Measurements from ENCODE around the gene LRRC4C.
"Not testable (repeated sequence)": the region's sequence is repeated elsewhere in the genome, so short reads cannot be mapped to it uniquely, and the experiment has no call there.

The LRRC4C gene

GRCh38 chr11:41003339-41004282, 455.8 kb downstream of the LRRC4C start:
- DNase-seq = no peak

DNA sequence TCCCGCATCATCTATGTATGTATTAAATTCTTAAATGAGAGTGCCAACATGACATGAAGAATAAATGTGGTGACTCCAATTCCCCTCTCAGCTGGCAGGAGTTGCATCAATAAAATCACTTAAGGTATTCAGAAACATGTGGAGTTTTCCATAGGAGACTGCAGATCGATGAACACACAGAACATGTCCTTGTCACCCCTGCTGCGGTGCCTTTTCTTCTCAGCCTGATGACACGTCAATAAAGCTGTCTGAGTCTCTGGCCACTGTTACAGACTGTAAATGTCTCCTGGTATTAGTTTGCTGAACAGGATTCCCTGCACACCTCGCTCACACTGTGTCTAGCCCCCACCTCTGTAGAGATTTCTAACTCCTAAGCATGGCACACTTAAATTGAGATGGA, 460.5 kb downstream of the LRRC4C start:
- no peak for DNase-seq

DNA sequence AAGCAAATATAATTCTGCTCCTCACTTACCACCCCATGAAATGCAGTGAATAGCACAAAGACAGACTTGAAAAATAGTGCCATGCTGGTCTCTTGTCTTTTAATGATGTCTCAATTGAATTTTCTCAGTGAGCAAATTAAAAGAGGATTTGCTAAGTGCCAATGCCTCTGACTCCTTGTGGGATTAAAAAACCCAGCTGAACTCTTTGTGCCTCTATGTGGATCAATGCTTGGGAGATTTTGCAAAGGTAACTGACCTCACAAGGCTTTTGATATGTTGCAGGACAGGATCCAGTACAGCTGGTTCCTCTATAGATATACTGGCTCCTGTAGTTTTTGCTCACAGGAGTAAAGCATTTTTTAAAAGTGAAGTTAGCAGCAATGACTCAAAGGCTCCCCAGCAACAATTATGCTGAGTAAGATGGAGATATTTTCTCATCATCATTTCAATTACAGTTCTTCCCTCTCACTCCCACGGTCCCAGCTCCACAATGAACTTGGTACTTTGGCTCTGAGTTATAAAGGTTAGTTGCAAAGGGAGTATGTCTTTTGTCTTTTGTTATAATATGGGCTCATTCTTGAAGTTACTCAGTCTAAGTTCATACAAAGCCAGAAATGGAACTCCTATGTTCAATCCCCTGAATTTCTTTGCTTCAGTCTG, 471.5 kb downstream of the LRRC4C start:
- DNase-seq = no peak

- DNase-seq = no peak
These were observed 473.1 kb downstream of the LRRC4C start for GRCh38 chr11:40986320-40986719.

- no peak for DNase-seq
These were observed 484.4 kb downstream of the LRRC4C start for GRCh38 chr11:40975076-40975475.

DNA sequence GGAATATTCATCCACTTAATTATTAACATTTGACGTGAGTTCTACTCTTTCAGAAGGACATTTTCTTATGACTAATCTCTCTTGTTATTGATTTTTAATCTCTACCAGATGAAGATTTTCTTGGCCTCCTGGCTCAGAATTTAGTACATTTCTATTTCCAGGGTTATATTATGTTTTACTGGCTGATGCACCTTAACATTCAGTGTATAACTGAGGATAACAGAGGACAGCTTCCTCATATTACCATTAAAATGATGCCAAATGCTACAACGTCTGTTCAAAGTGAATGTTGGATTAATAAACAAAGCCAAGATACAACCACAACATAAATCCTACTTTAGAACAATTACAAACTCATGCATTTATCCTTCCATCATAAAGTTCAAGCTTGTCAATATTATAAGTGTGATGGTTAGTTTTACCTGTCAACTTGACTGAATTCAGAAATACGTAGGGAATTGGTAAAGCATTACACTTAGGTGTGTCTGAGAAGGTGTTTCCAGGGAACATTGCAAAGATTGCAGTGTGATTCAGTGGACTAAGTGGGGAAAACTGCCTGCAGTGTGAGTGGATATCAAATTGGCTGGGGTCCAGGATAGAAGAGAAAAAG, 485.2 kb downstream of the LRRC4C start:
- no peak for DNase-seq

DNA sequence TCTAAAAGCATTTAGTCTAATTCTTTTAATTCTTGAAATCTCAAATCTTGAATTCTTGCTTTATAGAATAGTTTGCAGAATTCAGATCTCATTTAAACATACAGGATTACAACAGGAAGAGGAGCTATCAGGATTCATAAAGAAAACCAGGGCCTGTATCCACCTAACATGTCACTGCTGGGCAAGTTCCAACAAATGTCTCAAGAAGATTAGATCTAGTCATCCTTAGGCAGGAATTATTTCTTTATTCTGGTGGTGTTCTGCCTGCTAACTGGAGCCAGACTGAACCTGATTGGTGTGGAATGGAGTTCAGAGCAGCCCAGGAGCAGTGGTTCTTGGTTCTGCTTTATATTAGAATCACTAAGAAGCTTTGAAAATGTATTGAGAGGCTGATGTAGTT, 500.7 kb downstream of the LRRC4C start:
- no peak for DNase-seq

GRCh38 chr11:40952479-40952878, 507.0 kb downstream of the LRRC4C start:
- DNase-seq = no peak

DNA sequence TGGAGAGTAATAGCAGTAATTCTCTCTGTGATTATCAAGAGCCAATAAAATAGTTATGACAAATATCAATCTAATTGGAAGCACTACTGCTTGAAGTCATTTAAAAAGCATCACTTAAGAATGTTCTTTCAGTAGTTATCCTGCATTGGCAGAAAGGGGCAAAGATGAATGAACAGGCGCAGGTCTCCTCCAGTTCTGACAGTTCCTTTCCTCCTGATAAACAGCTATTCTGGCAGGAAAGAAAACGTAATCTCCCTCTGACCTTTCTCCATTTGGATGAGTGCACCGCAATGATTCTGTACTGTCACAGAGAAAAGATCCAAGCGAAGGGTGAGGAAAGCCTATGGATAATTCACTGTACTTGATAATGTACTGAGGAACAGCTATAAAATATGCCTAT, 521.5 kb downstream of the LRRC4C start:
- no peak for DNase-seq

DNA sequence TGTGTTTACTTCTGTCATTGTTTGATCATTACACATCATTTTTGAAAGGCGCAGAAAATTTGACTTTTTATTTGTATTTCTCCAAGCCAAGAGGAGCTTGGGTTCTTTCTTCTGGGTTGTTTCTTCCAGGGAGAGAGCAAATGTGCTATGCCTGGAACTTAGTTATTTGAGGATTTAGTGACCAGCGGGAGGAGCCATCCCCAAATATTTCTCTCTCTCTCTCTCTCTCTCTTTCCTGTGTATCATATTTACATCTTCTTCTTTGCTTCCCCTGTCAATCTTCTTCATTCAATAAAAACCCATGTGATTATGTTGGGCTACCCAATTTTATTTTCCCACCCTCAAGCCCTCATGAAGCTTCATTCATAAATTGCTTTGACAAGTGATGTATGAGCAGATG, 534.5 kb downstream of the LRRC4C start:
- no peak for DNase-seq

DNA sequence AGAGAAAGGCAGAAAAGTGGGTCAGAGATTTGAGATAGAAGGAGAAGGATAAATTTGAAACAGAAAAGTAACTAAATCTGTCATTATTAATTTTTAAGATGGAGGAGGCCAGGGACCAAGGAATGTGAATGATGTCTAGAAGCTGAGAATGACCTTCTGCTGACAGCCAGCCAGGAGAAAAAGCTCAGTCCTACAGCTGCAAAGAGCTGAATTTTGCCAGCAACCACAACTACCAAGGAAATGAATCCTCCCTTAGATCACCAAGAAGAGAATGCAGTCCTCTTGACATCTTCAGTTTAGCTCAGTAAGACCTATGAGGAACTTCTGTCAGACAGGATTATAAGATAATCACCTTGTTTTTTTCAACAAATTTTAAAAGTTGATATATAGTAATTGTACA, 538.2 kb downstream of the LRRC4C start:
- DNase-seq = no peak

GRCh38 chr11:40910774-40911173, 548.7 kb downstream of the LRRC4C start:
- DNase-seq = not testable (repeated sequence)

DNA sequence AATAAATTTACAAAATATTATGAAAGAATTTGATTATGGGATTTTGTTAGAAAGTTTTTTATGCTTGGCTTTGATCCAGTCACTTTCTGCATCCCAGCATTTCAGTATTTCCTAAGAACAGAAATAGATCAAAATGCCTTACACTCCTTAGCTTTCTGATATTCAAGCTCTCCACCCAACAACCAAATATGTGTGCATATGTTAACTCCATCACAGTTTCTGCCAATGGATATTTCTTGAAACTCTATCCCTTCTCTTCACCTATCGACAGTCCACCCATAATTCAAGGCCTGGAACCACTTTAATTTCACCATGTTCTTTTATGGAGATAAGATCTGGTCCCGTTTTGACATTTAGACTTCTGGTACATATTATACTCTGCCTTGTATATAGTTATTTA, 565.0 kb downstream of the LRRC4C start:
- no peak for DNase-seq

DNA sequence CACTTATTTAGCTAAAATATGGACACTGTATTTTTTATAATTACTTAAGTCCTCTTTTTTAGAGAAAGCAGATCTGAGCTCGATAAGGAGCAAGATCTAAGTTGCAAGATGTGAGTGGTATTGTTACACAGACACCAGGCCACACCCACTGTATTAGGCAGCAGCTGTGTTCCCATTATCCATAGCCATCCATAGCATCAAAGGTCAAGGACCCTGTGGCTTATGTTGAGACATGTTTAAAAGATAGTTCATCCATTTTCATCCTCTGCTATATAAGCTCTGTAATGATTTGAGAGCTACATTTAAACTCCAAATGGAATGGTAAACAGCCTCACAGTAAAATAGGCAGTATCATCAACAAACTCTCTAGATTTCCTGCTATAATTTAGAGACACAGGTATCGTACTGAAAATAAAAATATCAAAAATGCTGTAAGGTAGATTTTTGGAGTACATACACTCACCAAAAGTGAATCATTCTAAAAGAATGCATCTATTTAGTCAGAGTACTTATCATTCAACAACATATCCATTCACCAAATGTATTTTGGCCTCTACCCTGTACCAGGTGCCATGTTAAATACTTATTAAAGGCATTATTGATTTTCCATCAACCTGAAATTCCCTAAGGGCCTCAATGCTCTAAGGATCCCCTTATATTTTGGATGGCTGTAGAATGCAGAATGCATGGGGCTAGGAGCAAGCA, 574.0 kb downstream of the LRRC4C start:
- no peak for DNase-seq

- DNase-seq = no peak
These were observed 577.2 kb downstream of the LRRC4C start for GRCh38 chr11:40882301-40882700.

GRCh38 chr11:40879911-40880310, 579.5 kb downstream of the LRRC4C start:
- no peak for DNase-seq

GRCh38 chr11:40877981-40878380, 581.5 kb downstream of the LRRC4C start:
- DNase-seq = no peak

GRCh38 chr11:40877256-40877655, 582.2 kb downstream of the LRRC4C start:
- no peak for DNase-seq

GRCh38 chr11:40867991-40868632, 591.3 kb downstream of the LRRC4C start:
- no peak for DNase-seq

DNA sequence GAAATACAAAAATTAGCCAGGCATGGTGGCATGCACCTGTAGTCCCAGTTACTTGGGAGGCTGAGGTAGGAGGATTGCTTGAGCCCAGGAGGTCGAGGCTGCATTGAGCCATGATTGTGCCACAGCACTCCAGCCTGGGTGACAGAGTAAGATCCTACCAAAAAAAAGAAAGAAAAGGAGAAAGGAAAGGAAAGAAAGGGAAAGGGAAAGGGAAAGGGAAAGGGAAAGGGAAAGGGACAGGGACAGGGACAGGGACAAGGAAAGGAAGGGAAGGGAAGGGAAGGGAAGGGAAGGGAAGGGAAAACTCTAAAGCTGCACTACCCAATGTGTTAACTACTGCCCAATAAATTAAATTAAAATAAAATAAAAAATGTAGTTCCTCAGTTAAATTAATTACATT, 601.7 kb downstream of the LRRC4C start:
- DNase-seq = not testable (repeated sequence)

DNA sequence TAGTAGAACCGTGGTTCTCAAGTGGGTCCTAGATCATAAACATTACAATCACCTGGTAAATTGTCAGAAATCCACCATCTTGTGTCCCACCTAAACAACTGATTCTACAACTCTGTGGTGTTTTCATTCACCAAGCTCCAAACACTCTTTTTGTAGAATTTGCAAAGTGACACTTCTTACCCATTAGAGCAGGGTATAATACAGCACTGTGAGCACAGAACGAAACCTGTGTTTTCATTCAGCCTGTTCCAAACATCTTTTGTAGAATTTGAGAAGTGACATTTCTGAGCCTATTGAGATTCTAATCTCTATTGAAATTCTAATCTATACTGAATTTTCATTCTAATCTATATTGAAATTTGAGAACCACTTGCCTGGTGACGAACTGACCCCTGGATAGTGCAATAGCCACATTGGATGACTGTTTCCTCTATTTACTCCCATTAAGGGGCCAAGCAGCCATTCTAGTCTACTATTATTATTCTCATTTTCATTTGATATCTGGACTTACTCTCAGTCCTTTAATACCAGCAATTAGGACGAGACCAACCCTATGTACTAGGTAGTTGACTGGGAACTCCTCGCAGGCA, 616.6 kb downstream of the LRRC4C start:
- DNase-seq = no peak

- DNase-seq = no peak
These were observed 618.2 kb downstream of the LRRC4C start for GRCh38 chr11:40841231-40841630.
